ENCODE measurements around the gene DMRTA2.
"Not testable (repeated sequence)": the region's sequence is repeated elsewhere in the genome, so short reads cannot be mapped to it uniquely, and the experiment has no call there.

The DMRTA2 gene

GRCh38 chr1:50412813-50413476 is 10.3 kb downstream of the DMRTA2 start:
- no peak for DNase-seq (ENCODE audit: low read depth, low spot score)
- H3K4me3 ChIP-seq (ENCODE audit: low read length): no peak overlapping the region

GRCh38 chr1:50405814-50406213 is 17.4 kb downstream of the DMRTA2 start:
- DNase-seq (ENCODE audit: low read depth, low spot score): no peak
- H3K4me3 ChIP-seq (ENCODE audit: low read length): no peak overlapping the region

- no peak overlapping the region for H3K4me3 ChIP-seq (ENCODE audit: low read length)
- DNase-seq (ENCODE audit: low read depth, low spot score): no peak
Observed at GRCh38 chr1:50393522-50394120, 29.6 kb downstream of the DMRTA2 start.

- H3K4me3 ChIP-seq (ENCODE audit: low read length); DNase-seq (ENCODE audit: low read depth, low spot score): not testable (repeated sequence)
Observed at GRCh38 chr1:50381551-50381950, 41.7 kb downstream of the DMRTA2 start.

- no peak for DNase-seq (ENCODE audit: low read depth, low spot score)
- no peak overlapping the region for H3K4me3 ChIP-seq (ENCODE audit: low read length)
Observed at GRCh38 chr1:50378770-50379169, 44.5 kb downstream of the DMRTA2 start.

- DNase-seq (ENCODE audit: low read depth, low spot score): no peak
- H3K4me3 ChIP-seq (ENCODE audit: low read length): no peak overlapping the region
Observed at GRCh38 chr1:50373532-50373931, 49.7 kb downstream of the DMRTA2 start.

GRCh38 chr1:50371749-50372148 is 51.5 kb downstream of the DMRTA2 start:
- H3K4me3 ChIP-seq (ENCODE audit: low read length): no peak overlapping the region
- DNase-seq (ENCODE audit: low read depth, low spot score): no peak

- no peak for DNase-seq (ENCODE audit: low read depth, low spot score)
- no peak overlapping the region for H3K4me3 ChIP-seq (ENCODE audit: low read length)
Observed at GRCh38 chr1:50369830-50370229, 53.4 kb downstream of the DMRTA2 start.

- H3K4me3 ChIP-seq (ENCODE audit: low read length): no peak overlapping the region
- DNase-seq (ENCODE audit: low read depth, low spot score): no peak
Observed at GRCh38 chr1:50369008-50369634, 54.1 kb downstream of the DMRTA2 start.

GRCh38 chr1:50368179-50369007 is 54.9 kb downstream of the DMRTA2 start:
- DNase-seq (ENCODE audit: low read depth, low spot score): no peak

More at GRCh38 chr1:50368179-50369007, 54.9 kb downstream of the DMRTA2 start:
- no peak overlapping the region for H3K4me3 ChIP-seq (ENCODE audit: low read length)
